ENCODE data around the gene SLC39A11. TPM values are rescaled to one million over a fixed set of nuclear protein-coding genes. Genes with fewer than 3 reads are reported as not detected.

Gene SLC39A11
- total and polyA plus RNA-seq, 2 of the 13 experiments (the other 11 are each of a cell fraction or from before 2014, with no cell fraction given) = 17.2 to 31.5 TPM

DNA sequence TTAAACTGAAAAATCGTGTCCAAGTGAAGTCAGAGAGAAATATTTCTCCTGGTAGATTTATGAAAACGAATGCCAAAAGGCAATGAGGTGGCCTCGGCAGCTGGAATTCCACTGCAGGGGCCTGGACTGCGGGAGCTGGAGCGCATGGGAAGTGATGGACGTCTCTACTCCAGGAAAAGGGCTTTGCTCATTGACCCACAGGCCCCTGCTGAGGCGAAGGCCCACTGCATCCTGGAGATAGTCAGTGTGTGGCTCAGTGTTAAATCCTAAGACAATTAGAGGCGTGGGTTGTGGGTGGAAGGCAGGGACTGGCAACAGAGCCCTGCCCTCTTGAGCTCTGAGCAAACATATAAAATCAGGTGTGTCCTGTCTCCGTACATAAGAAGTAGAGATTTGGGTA is 191.4 kb downstream of the SLC39A11 start:
- H3K36me3 ChIP-seq (replicated peaks in 1 of 2; ENCODE audit: control insufficient read depth in 1 of 2, insufficient read depth in 2 of 2, low read length in 2 of 2) = no peaks in the 10 kb centered on the region; a peak in 1 of 5 replicates
- POLR2A ChIA-PET = no interaction called here
- no peak overlapping the region for H3K9ac ChIP-seq (ENCODE audit: insufficient read depth, low read depth, low read length)
- H2AFZ ChIP-seq (ENCODE audit: low read length) = no peak overlapping the region
- no TSS peak for BruUV-seq (replicated peaks)
- H3K4me2 ChIP-seq (ENCODE audit: low read depth, low read length) = no peak overlapping the region
- H4K20me1 ChIP-seq (ENCODE audit: insufficient read depth, low read length) = no peaks in the 10 kb centered on the region
- FAIRE-seq (no peak), DNase-seq (ENCODE audit: low spot score) (no peak), ATAC-seq (no peak)
- TF ChIP-seq ZNF781 (CRISPR knock-in tag; IDR thresholded peaks at IDR 0.05; ENCODE audit: borderline replicate concordance, not compliant biosample characterization) (no peak), IKZF5 (CRISPR knock-in tag; IDR thresholded peaks at IDR 0.05) (no peak), GATA4 (IDR thresholded peaks at IDR 0.05; ENCODE audit: borderline replicate concordance, low read depth) (no peak), NFATC3 (CRISPR knock-in tag; IDR thresholded peaks at IDR 0.05) (no peak), PLRG1 (conservative IDR thresholded peaks at IDR 0.05) (no peak), CAMTA2 (CRISPR knock-in tag; IDR thresholded peaks at IDR 0.05; ENCODE audit: borderline replicate concordance) (no peak), THAP9 (CRISPR knock-in tag; IDR thresholded peaks at IDR 0.05; ENCODE audit: borderline replicate concordance) (no peak)
- TF ChIP-seq, protein P1, sequence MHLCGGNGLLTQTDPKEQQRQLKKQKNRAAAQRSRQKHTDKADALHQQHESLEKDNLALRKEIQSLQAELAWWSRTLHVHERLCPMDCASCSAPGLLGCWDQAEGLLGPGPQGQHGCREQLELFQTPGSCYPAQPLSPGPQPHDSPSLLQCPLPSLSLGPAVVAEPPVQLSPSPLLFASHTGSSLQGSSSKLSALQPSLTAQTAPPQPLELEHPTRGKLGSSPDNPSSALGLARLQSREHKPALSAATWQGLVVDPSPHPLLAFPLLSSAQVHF (CRISPR knock-in tag; IDR thresholded peaks at IDR 0.05) = no peak
- TF ChIP-seq, protein P2, sequence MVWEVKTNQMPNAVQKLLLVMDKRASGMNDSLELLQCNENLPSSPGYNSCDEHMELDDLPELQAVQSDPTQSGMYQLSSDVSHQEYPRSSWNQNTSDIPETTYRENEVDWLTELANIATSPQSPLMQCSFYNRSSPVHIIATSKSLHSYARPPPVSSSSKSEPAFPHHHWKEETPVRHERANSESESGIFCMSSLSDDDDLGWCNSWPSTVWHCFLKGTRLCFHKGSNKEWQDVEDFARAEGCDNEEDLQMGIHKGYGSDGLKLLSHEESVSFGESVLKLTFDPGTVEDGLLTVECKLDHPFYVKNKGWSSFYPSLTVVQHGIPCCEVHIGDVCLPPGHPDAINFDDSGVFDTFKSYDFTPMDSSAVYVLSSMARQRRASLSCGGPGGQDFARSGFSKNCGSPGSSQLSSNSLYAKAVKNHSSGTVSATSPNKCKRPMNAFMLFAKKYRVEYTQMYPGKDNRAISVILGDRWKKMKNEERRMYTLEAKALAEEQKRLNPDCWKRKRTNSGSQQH (CRISPR knock-in tag; IDR thresholded peaks at IDR 0.05; ENCODE audit: low read depth) = no peak
- TF ChIP-seq, protein P3, sequence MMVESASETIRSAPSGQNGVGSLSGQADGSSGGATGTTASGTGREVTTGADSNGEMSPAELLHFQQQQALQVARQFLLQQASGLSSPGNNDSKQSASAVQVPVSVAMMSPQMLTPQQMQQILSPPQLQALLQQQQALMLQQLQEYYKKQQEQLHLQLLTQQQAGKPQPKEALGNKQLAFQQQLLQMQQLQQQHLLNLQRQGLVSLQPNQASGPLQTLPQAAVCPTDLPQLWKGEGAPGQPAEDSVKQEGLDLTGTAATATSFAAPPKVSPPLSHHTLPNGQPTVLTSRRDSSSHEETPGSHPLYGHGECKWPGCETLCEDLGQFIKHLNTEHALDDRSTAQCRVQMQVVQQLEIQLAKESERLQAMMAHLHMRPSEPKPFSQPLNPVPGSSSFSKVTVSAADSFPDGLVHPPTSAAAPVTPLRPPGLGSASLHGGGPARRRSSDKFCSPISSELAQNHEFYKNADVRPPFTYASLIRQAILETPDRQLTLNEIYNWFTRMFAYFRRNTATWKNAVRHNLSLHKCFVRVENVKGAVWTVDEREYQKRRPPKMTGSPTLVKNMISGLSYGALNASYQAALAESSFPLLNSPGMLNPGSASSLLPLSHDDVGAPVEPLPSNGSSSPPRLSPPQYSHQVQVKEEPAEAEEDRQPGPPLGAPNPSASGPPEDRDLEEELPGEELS (CRISPR knock-in tag; IDR thresholded peaks at IDR 0.05) = no peak
- no peaks in the 10 kb centered on the region for H3K9me3 ChIP-seq (ENCODE audit: low read length)
- no peaks in the 10 kb centered on the region for H3K4me1 ChIP-seq (ENCODE audit: insufficient read depth, low read length)
- no peaks in the 10 kb centered on the region for H3K79me2 ChIP-seq (ENCODE audit: insufficient read depth, low read length)
- intact Hi-C loops (cut with micrococcal nuclease; ENCODE audit: unreplicated experiment) (no loop called here), in situ Hi-C loops (cut with HindIII; ENCODE audit: extremely low pct_ligation_motif_present, low pct_unique_long_range_greater_than_20kb) (no loop called here)
- H3K4me3 ChIP-seq (replicated peaks in 1 of 3; ENCODE audit: insufficient read depth in 1 of 3, low read depth in 2 of 3, low read length in 3 of 3) = no peak overlapping the region
- H3K27ac ChIP-seq (ENCODE audit: extremely low read length, insufficient read depth, low read length) = no peak overlapping the region
- H3K27me3 ChIP-seq (ENCODE audit: control insufficient read depth in 1 of 2, insufficient read depth in 2 of 2, low read length in 2 of 2) = no peaks in the 10 kb centered on the region
- WGBS (ENCODE audit: low lambda C conversion rate) = 90% methylated on average over 9 of the region's 9 CpGs
- CTCF ChIA-PET (ENCODE audit: low intra/inter-chr PET ratio, low total read pairs) = no interaction called here

Measured in HepG2 (cell line).